HG03064 (cell line): ENCODE results near the gene HACD3.

Source experiments
- ATAC-seq: cut with Tn5 transposase; IDR thresholded peaks from one replicate; pipeline ENCODE4 v1.9.1; 2021; ENCODE audit warnings: low read depth; ENCODE audit not compliant: unreplicated experiment

The HACD3 gene, protein sequence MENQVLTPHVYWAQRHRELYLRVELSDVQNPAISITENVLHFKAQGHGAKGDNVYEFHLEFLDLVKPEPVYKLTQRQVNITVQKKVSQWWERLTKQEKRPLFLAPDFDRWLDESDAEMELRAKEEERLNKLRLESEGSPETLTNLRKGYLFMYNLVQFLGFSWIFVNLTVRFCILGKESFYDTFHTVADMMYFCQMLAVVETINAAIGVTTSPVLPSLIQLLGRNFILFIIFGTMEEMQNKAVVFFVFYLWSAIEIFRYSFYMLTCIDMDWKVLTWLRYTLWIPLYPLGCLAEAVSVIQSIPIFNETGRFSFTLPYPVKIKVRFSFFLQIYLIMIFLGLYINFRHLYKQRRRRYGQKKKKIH

DNA sequence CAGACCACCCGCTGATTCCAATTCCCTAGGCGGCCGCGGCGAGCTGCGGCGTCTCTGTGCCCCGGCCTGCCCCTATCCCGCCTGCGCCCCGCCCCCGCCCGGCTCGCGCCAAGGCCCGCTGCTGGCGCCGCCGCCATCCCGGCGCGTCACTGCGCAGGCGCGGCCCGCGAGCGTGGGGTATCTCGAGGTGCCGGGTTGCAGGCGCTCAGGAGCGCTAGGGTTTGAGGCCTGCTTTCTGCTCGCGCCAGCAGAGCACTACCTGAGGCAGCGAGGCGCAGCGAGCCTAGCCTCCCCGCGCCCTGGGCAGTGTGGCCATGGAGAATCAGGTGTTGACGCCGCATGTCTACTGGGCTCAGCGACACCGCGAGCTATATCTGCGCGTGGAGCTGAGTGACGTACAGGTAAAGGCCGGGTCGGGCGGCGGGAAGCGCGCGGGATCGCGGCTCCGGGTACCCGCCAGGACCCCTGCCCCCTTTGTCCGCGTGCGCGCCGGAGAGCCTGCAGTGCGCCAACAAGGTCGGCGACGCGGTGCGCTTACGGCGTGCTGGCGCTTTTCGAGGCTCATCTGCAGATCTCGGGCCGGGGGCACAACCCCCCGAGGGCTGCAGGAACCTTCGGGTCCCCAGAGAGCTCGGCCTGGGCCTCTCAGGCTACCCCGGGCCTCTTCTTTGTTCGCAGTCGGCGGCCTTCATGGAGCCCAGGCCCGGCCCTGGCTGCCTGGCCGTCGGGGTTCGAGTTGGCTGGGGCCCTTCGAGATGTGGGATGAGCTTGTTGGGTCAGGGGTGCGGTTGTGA, at the start of gene HACD3:
Gene HACD3, plus strand, starts transcription at position 146 of the 794 bp plus-strand sequence. Its CDS starts 169 bp downstream, at position 315.
- ATAC-seq, result no peak

- no peak for ATAC-seq
Measured at GRCh38 chr15:65484876-65485275, 45.4 kb upstream of the HACD3 start.

GRCh38 chr15:65494076-65494475, 36.2 kb upstream of the HACD3 start:
- ATAC-seq, result no peak

GRCh38 chr15:65509321-65509720, 20.9 kb upstream of the HACD3 start:
- ATAC-seq, result no peak

DNA sequence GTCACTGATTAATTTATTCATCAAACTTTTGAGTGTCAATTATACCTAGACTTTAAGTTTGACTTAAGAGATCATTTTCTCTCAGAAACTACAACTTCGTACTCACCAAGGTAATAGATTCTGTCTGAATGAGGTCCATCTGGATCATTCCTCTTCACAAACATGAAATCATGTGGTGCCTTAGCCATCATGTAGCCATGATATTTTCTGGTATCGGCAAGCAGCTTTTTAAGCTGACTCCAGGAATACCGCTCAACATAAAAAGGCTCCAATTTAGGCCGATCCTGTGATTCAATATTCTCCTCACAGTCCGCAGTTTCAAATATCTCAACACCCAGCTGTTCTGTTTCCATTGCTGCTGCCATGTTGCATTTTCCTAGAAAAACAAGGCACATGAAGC, 18.1 kb upstream of the HACD3 start:
- ATAC-seq, result no peak

- ATAC-seq, result no peak
Measured at GRCh38 chr15:65512807-65513416, 17.4 kb upstream of the HACD3 start.

GRCh38 chr15:65516997-65517865, 13.0 kb upstream of the HACD3 start, which contains the start of gene DPP8:
DPP8 (minus strand) TSS chr15:65517689; CDS start chr15:65512553, 5,136 bp downstream.
- ATAC-seq, result peak; percentile 94

- ATAC-seq, result no peak
Measured at GRCh38 chr15:65517866-65518207, 12.4 kb upstream of the HACD3 start.

GRCh38 chr15:65518633-65519285, 11.5 kb upstream of the HACD3 start:
- no peak for ATAC-seq

DNA sequence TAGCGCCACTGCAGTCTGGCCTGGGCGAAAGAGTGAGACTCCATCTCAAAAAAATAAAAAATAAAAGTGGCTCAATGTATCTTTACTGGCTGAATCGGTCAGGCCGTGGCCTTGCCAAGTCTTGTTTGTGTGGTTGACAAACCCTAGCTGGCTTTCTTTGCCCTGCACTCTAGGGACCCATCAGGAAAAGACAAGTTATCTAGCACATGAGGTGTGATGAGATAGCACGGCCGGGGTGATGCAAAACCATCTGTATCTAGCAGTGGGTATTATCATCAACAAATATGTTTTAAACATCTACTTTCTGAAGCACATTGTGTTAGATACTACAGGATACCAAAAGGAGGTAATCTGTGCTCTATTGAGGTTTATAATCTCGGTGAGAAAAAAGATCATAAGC, 8.9 kb upstream of the HACD3 start:
- no peak for ATAC-seq

DNA sequence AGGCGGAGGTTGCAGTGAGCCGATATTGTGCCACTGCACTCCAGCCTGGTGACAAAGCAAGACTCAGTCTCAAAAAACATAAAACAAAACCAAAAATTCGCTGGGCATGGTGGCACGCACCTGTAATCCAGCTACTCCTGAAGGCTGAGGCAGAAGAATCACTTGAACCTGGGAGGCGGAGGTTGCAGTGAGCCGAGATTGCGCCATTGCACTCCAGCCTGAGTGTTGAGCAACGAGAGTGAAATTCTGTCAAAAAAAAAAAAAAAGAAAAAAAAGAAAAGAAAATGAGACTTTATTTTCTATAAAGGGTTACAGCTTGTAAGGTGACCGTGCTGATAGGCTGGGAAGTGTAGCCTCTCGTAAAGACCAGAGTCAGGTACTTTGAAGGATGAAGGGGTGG, 6.0 kb upstream of the HACD3 start:
- ATAC-seq, result no peak

DNA sequence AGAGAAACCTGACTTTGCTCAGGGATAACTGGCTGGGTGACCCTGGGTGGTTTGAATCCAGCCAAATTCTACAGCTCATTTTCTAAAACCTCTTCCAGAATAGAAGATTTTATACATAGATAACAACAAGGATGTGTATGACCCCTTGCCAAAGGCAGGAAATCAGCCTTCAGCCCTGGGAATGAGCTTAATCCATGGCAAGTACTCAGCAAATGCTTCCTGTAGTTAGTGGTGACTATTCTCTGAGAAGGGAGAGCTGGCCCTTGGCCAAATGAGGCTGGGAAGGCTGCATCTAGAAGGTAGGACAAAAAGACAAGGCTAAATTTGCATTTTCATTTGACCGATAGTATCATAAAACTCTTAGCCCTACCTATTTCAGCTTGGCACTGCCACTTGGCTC, 4.6 kb upstream of the HACD3 start:
- no peak for ATAC-seq

GRCh38 chr15:65528461-65529060, 1.7 kb upstream of the HACD3 start:
- no peak for ATAC-seq

DNA sequence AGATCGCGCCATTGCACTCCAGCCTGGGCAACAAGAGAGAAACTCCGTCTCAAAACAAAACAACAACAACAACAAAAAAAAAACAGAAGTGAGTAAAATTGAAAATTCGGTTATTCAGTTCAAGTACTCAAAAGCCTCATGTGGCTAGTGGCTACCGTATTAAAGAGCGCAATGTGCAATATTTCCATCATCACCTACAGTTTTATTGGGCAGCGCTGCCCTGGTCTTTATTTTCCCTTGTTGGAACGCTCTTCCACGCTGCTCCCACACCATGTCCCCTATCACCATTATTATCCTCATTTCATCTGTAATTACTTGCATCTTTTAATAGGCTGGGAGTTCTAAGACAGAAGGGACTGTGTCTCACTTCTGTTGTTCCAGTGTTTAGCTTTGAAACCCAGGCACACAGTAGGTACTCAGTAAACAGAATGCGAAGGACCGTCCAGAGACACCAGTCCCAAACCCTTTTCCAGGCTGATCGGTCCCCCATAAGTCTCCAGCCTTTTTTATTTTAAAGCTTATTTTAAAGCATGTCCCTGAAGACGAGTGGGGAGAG, 423 bp upstream of the HACD3 start:
- ATAC-seq, result no peak

DNA sequence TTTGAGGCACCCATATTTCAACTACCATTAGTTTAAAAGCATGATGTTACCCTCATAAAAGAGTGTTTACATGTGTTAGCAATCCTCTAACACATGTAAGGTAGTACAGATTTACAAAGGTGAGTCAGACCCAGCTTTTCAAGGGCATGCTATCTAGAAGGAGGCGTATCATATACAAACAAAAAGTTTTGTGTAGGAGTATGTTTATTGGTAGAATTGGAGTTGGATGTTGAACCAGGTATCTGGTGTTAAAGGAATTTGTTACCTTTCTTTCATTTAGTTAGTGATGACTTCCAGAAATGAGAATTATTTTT, 2.4 kb downstream of the HACD3 start:
- ATAC-seq, result no peak

DNA sequence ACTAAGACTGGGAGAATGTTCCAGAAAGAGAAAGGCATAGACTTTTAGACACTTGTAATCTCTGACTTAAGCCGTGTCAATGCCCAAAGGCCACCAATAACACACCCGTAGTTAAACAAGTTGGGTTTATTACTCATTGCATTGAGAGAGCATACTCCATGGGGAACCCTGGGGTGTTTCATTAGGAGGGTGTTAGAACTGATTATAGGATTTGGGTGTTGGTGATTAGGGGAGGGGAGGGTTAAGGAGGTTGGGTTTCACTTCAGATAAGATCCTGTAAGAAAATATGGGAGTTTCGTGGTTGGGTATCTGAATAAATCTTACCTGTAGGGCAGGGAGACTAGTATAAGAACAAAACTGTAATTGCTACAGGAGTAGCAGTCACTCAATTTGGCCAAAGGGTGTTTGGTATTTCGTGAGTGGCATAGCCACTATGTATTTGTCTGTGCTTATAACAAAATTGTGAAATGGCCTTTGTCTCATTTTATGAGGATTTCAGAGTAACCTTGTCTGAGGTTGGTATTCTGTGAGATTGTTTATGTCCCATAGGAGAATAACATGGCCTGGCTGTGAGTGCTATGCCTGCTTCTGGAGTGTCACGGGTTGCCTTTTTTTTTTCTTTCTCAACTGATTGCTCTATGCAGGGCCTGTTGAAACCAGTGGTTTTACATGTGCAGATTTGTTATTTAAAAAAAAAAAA, 2.9 kb downstream of the HACD3 start:
- ATAC-seq, result no peak

DNA sequence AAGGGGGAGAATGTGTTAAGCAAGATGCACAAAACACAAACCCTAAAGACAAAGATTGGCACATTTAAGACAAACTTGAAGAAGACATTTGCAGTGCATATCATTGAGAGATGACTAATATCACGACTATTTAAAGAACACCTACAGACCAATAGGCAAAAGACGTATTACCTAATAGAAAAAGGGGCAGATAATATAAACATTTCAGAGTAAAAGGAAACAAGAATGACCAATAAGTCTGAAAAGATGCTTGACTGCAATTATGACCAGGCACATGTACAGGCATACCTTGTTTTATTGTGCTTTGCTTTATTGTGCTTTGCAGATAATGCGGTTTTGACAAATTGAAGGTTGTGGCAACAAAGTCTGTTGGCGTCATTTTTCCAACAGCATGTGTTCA, 4.9 kb downstream of the HACD3 start:
- ATAC-seq, result no peak

DNA sequence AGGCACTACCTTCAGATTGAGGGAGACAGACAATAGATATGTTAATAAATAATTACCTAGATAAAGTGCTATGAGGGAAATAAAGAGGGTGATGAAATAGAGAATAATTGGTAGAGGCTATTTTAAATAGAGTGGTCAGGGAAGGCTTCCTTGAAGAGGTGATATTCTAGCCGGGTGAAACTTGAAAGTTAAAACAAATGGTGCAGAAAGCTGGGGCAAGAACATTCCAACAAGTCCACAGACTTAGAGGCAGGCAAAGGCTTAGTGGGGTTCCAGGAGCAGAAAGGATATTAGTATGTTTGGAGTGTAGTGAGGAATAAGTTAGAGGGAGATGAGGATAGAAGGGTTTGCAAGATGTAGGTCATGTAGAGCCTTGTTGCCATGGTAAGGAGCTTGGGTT, 10.1 kb downstream of the HACD3 start:
- ATAC-seq, result no peak

- no peak for ATAC-seq
Measured at GRCh38 chr15:65541231-65541820, 11.1 kb downstream of the HACD3 start.
